HG02759 (cell line): Measurements from ENCODE around the gene KDF1.
"Not testable (repeated sequence)": the region's sequence is repeated elsewhere in the genome, so short reads cannot be mapped to it uniquely, and the experiment has no call there.

Experiments
- ATAC-seq: cut with Tn5 transposase; IDR thresholded peaks from one replicate; pipeline ENCODE4 v1.9.1; 2021; ENCODE audit warnings: mild to moderate bottlenecking, moderate library complexity; ENCODE audit not compliant: unreplicated experiment

KDF1 gene

GRCh38 chr1:26994787-26995517 lies 34.7 kb upstream of the KDF1 start:
- no peak for ATAC-seq

GRCh38 chr1:26994020-26994786 lies 33.9 kb upstream of the KDF1 start:
- ATAC-seq: peak; percentile 22

- peak; percentile 68 for ATAC-seq
Observed at GRCh38 chr1:26993237-26994019, 33.2 kb upstream of the KDF1 start, which contains the start of gene TRNP1. Gene TRNP1 (plus strand): TSS chr1:26993692. CDS start chr1:26993787, 95 bp downstream.

GRCh38 chr1:26991310-26992116 lies 31.2 kb upstream of the KDF1 start:
- no peak for ATAC-seq

- not testable (repeated sequence) for ATAC-seq
Observed at GRCh38 chr1:26989403-26990109, 29.3 kb upstream of the KDF1 start.

- ATAC-seq: no peak
Observed at GRCh38 chr1:26986658-26987057, 26.4 kb upstream of the KDF1 start.

GRCh38 chr1:26984291-26984690 lies 24.0 kb upstream of the KDF1 start:
- no peak for ATAC-seq

GRCh38 chr1:26983863-26984262 lies 23.6 kb upstream of the KDF1 start:
- ATAC-seq: no peak

- ATAC-seq: no peak
Observed at GRCh38 chr1:26981146-26981846, 21.0 kb upstream of the KDF1 start.

GRCh38 chr1:26978901-26979300 lies 18.6 kb upstream of the KDF1 start:
- no peak for ATAC-seq

- ATAC-seq: no peak
Observed at GRCh38 chr1:26976621-26977510, 16.6 kb upstream of the KDF1 start.

- no peak for ATAC-seq
Observed at GRCh38 chr1:26972821-26973220, 12.6 kb upstream of the KDF1 start.

- ATAC-seq: no peak
Observed at GRCh38 chr1:26972390-26972789, 12.1 kb upstream of the KDF1 start.

GRCh38 chr1:26971590-26971989 lies 11.3 kb upstream of the KDF1 start:
- ATAC-seq: no peak

- no peak for ATAC-seq
Observed at GRCh38 chr1:26970810-26971209, 10.5 kb upstream of the KDF1 start.

- ATAC-seq: no peak
Observed at GRCh38 chr1:26965628-26966027, 5.4 kb upstream of the KDF1 start.

GRCh38 chr1:26965213-26965612 lies 4.9 kb upstream of the KDF1 start:
- no peak for ATAC-seq

- ATAC-seq: no peak
Observed at GRCh38 chr1:26961826-26962225, 1.6 kb upstream of the KDF1 start.

GRCh38 chr1:26960625-26960966 lies 328 bp upstream of the KDF1 start:
- no peak for ATAC-seq
